ENCODE data around the gene GPR161. TPM values are rescaled to one million over a fixed set of nuclear protein-coding genes. Genes with fewer than 3 reads are reported as not detected.

GPR161 gene
- total RNA-seq, 1 experiment from 2014 or later: 6.0 TPM

GRCh38 chr1:168146160-168146539 lies 9.4 kb upstream of the GPR161 start:
- BruUV-seq (replicated peaks): no TSS peak
- Histone ChIP-seq H3K27me3 (ENCODE audit: insufficient read depth, low read depth) (no peaks in the 10 kb centered on the region), H3K79me2 (ENCODE audit: low read depth) (no peaks in the 10 kb centered on the region), H2AFZ (no peak overlapping the region), H3K9me3 (ENCODE audit: insufficient read depth, low read depth) (no peaks in the 10 kb centered on the region), H3K27ac (no peak overlapping the region), H3F3A (ENCODE audit: insufficient read depth, low read depth) (no peaks in the 10 kb centered on the region), H4K20me1 (ENCODE audit: insufficient read depth) (no peaks in the 10 kb centered on the region), H3K4me1 (replicated peaks; ENCODE audit: insufficient read depth) (no peaks in the 10 kb centered on the region), H3K4me2 (no peak overlapping the region), H3K4me3 (no peak overlapping the region), H3K36me3 (ENCODE audit: low read depth) (no peaks in the 10 kb centered on the region), H3K9me2 (ENCODE audit: insufficient read depth) (no peaks in the 10 kb centered on the region)
- DNase-seq: no peak
- CTCF ChIA-PET: no interaction called here
- no peak for TF ChIP-seq CTCF (conservative IDR thresholded peaks at IDR 0.05)
- TF ChIP-seq EZH2 (IDR thresholded peaks at IDR 0.05; ENCODE audit: low read depth): no peak
- POLR2A ChIA-PET (ENCODE audit: unreplicated experiment): no interaction called here
- intact Hi-C loops (cut with micrococcal nuclease; ENCODE audit: unreplicated experiment): no loop called here

GRCh38 chr1:168145184-168146159 lies 8.7 kb upstream of the GPR161 start:
- DNase-seq: peak; percentile 58 to 84
- H3K9me3 ChIP-seq (ENCODE audit: insufficient read depth, low read depth): no peaks in the 10 kb centered on the region
- H2AFZ ChIP-seq: no peak overlapping the region
- no peaks in the 10 kb centered on the region for H3K9me2 ChIP-seq (ENCODE audit: insufficient read depth)
- H3K4me1 ChIP-seq (replicated peaks; ENCODE audit: insufficient read depth): no peaks in the 10 kb centered on the region
- POLR2A ChIA-PET (ENCODE audit: unreplicated experiment): interaction anchor here (0.5 kb wide), 1 partner anchor 142 kb away, joined by 3 read pairs; no protein-coding TSS in a partner anchor
- intact Hi-C loops (cut with micrococcal nuclease; ENCODE audit: unreplicated experiment): no loop called here
- TF ChIP-seq CTCF (conservative IDR thresholded peaks at IDR 0.05): peak; percentile 97
- TF ChIP-seq EZH2 (IDR thresholded peaks at IDR 0.05; ENCODE audit: low read depth): no peak
- no peaks in the 10 kb centered on the region for H4K20me1 ChIP-seq (ENCODE audit: insufficient read depth)
- H3F3A ChIP-seq (ENCODE audit: insufficient read depth, low read depth): no peaks in the 10 kb centered on the region
- no peak overlapping the region for H3K4me2 ChIP-seq
- H3K36me3 ChIP-seq (ENCODE audit: low read depth): no peaks in the 10 kb centered on the region
- no peaks in the 10 kb centered on the region for H3K79me2 ChIP-seq (ENCODE audit: low read depth)
- H3K27ac ChIP-seq: no peak overlapping the region
- H3K4me3 ChIP-seq: no peak overlapping the region
- H3K27me3 ChIP-seq (ENCODE audit: insufficient read depth, low read depth): no peaks in the 10 kb centered on the region
- CTCF ChIA-PET: interaction anchor here (0.6 kb wide), 2 partner anchors 26 to 1366 kb away, joined by 4 read pairs; no protein-coding TSS in a partner anchor
- BruUV-seq (replicated peaks): no TSS peak

- POLR2A ChIA-PET (ENCODE audit: unreplicated experiment): no interaction called here
- no peaks in the 10 kb centered on the region for H3K36me3 ChIP-seq (ENCODE audit: low read depth)
- H2AFZ ChIP-seq: no peak overlapping the region
- no peaks in the 10 kb centered on the region for H3K79me2 ChIP-seq (ENCODE audit: low read depth)
- TF ChIP-seq EZH2 (IDR thresholded peaks at IDR 0.05; ENCODE audit: low read depth): no peak
- TF ChIP-seq CTCF (conservative IDR thresholded peaks at IDR 0.05): no peak
- no peaks in the 10 kb centered on the region for H3K27me3 ChIP-seq (ENCODE audit: insufficient read depth, low read depth)
- DNase-seq: no peak
- intact Hi-C loops (cut with micrococcal nuclease; ENCODE audit: unreplicated experiment): no loop called here
- no peak overlapping the region for H3K4me3 ChIP-seq
- H3K27ac ChIP-seq: no peak overlapping the region
- CTCF ChIA-PET: interaction anchor here (0.6 to 0.7 kb wide), 2 partner anchors 26 to 89 kb away, joined by 3 to 4 read pairs; no protein-coding TSS in a partner anchor
- peaks cover 11% of the 10 kb centered on the region; the same call in 1 of the 2 replicates for H3K4me1 ChIP-seq (replicated peaks; ENCODE audit: insufficient read depth)
- H4K20me1 ChIP-seq (ENCODE audit: insufficient read depth): no peaks in the 10 kb centered on the region
- H3F3A ChIP-seq (ENCODE audit: insufficient read depth, low read depth): peaks cover 17% of the 10 kb centered on the region; the same call in 1 of the 2 replicates
- H3K4me2 ChIP-seq: no peak overlapping the region
- no peaks in the 10 kb centered on the region for H3K9me2 ChIP-seq (ENCODE audit: insufficient read depth)
- H3K9me3 ChIP-seq (ENCODE audit: insufficient read depth, low read depth): no peaks in the 10 kb centered on the region
- BruUV-seq (replicated peaks): no TSS peak
Observed at GRCh38 chr1:168141871-168142385, 5.2 kb upstream of the GPR161 start.

Data from PC-9 (cell line).